T-helper 2 cell treated with Interferon-gamma antibody and Interleukin-4, amounts not matched to agents 100 ng/mL and 5 ng/mL, for 36 hours (primary cell): ENCODE results near the gene MLN. TPM values are rescaled to one million over a fixed set of nuclear protein-coding genes. Genes with fewer than 3 reads are reported as not detected.

Source experiments
- intact Hi-C: fragments of 100-400 bp; cut with micrococcal nuclease; formaldehyde crosslinking; loops from one replicate; pipeline ENCODE4 v1.15.1; 2023
- total RNA-seq: library from RNA; stranded (reverse); gene quantifications from 2 replicates; pipeline ENCODE4 v1.2.3, GENCODE V29; 2022

Gene MLN
- total RNA-seq = not detected in 2 replicates

DNA sequence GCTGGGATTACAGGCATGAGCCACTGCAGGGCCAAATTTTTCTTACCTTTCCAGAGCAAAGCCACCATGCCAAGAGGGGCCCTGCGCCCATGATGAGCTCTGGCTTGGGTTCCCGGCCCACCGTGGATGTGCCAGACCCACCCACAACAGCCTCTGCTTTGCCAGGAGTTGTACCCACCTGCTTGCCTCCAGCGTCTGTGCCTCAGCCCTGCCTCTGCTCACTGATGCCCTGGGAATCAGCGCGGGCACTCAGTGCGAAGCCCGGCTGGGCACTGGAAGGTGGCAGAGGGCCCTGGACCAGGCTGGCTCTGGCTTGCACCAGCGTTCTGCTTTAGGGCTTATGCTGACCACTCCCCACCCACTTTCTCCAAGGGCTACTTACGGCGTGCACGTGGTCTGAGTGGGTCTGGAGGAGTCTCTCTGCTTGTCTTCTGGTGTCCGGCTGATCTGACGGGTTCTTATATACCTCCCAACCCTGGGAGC, at the start of gene MLN:
TSS of gene MLN (minus strand) at position 433 of the 483 bp plus-strand sequence. CDS start 2,840 bp downstream, outside the sequence.
- intact Hi-C loops = no loop called here

GRCh38 chr6:33853026-33853425, 49.2 kb upstream of the MLN start:
- intact Hi-C loops = no loop called here

- intact Hi-C loops = loop anchor here (1.0 kb wide), 1 partner anchor 175 kb away; no protein-coding TSS in a partner anchor
These were observed 48.2 kb upstream of the MLN start for GRCh38 chr6:33851959-33852358.

DNA sequence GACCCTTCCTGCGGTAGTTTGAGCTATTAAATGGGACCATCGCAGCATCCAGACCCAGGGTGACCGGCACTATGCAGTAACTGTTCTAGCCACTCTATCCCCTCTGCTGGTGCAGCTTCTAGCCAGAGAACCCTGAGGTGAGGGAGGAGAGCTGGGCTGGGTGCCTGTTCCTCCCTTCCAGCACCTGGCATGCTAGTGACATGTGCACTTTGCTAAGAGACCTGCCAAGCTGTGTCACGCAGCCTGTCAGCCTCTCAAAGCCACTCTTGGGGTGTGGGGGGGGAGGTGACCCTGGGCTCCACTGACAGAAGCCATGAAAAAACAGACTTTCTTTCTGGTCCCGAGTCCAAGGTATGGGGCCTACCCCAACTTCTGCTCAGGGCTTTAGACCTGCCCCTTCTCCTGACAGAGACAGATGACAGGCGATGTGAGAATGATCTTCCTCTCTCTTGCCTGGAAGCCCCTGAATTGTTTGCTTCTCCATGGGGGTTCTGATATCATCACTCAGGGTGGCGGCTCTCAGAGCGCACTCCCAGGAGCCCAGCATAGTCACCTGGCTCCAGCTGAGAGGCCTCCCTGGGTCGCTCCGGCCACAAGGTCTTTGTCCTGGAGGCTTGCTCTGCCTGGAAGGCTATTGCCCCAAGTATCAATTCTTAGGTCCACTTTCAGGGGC, 47.2 kb upstream of the MLN start:
- intact Hi-C loops = no loop called here

DNA sequence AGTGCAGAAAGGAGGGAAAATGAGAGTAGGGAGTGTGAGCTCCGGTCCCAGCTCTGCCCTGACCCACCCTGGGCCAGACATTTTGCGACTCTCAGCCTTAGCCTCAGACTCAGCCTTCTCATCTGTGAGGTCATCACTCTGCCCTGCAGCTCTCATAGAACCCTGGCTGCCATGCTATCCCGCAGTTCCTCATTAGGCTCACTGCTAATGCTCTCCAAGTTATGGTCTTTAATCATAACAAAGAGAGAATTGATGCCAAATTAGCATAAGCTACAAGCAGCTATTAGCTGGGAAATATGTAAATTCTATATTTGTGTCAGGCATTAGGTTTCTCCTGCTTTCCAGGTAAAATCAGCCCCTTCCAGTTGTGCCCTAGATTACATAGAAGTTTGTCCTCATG, 46.5 kb upstream of the MLN start:
- intact Hi-C loops = no loop called here

DNA sequence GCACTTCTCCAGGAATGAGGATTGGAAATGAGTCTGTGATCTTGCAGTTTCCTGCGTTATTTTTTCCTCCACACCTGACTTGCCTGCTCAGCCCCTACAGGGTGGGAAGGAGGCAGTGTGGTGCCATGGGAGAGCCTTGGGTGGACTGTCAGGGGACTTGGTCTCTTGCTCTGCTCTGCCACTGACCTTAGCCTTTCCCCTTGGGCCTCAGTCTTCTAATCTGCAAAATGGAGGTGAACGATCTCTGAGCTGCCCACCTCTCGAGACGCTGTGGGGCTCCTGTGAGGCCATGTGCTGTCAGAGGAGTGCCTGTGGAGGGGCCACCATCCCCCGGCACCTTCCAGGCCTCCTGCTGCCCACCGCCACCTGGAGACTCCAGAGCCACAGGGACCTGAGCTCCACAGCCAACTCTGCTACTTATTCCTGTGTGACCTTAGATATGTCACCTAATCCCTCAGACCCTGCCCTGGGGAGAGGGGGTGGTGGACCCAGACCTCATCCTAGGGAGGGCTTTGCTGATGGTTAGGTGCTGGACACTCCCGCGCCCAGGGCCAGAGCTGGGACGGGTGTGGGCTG, 45.8 kb upstream of the MLN start:
- intact Hi-C loops = no loop called here

- intact Hi-C loops = no loop called here
These were observed 44.7 kb upstream of the MLN start for GRCh38 chr6:33848484-33848883.

- intact Hi-C loops = no loop called here
These were observed 44.1 kb upstream of the MLN start for GRCh38 chr6:33847867-33848266.

DNA sequence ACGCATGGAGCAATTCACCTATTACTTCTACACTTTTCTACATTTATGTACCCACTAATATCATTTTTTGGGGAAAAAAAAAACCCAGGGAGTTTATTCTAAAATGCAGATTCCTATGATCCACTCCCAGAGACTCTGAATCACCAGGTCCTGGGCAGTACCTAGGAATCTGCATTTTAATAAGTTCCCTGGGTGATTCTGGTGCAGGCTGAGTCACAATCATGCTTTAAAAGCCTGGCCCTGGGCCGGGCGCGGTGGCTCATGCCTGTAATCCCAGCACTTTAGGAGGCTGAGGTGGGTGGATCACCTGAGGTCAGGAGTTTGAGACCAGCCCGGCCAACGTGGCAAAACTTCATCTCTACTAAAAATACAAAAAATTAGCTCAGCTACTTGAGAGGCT, 43.3 kb upstream of the MLN start:
- intact Hi-C loops = no loop called here

- intact Hi-C loops = no loop called here
These were observed 42.4 kb upstream of the MLN start for GRCh38 chr6:33846226-33846625.

DNA sequence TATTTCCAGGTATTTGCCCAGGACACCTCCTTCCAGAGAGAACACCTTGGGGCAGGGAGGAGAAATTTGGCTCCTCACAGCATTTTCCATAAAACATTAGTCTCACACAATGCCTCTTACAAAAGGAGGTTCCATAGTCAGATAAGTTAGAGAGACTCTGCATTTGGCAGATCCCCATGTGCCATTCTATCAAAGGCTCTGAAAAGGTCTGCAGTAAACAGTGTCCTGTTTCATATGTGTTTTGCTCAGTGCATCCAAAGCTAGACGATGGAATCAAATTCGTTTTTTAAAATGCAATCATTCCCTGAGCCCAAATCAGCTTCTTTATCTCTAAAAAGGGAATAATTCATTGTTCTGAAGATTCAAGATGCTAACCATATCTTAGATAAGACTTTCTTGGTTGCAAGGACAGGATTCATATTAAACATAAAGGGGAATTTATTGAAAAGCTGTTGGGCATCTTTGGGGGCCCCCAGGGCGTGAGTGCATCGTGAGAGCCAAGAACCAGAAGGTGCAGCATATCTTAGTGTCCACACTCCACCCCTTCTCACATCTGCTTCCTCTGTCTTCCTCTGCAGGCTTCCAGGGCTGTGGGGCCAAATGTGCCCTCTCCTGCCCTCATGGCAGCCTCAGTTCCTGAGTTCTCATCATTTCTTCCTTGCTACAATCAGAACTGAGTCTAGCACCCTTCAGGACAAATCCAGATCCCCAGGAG, 41.4 kb upstream of the MLN start:
- intact Hi-C loops = no loop called here

- intact Hi-C loops = no loop called here
These were observed 39.6 kb upstream of the MLN start for GRCh38 chr6:33843131-33844121.

DNA sequence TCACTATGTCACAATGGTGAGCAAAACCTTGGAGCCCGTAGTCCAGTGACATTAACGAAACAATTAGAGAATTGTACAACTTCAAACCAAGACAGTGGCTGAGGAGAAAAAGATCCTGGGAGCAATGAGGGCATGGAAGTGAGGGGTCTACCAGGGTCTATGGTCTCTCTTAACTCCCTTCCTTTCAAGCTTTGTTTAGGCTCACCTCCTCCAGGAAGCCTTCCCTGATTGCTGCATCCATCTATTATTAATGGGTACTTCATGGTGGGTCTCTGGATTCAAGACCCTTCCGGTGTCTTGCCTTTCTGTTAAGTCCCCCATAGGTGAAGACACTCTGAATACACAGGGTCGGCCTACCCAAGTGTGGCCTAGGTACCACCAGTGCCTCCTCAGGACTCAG, 38.1 kb upstream of the MLN start:
- intact Hi-C loops = no loop called here

GRCh38 chr6:33841070-33841469, 37.3 kb upstream of the MLN start:
- intact Hi-C loops = no loop called here

DNA sequence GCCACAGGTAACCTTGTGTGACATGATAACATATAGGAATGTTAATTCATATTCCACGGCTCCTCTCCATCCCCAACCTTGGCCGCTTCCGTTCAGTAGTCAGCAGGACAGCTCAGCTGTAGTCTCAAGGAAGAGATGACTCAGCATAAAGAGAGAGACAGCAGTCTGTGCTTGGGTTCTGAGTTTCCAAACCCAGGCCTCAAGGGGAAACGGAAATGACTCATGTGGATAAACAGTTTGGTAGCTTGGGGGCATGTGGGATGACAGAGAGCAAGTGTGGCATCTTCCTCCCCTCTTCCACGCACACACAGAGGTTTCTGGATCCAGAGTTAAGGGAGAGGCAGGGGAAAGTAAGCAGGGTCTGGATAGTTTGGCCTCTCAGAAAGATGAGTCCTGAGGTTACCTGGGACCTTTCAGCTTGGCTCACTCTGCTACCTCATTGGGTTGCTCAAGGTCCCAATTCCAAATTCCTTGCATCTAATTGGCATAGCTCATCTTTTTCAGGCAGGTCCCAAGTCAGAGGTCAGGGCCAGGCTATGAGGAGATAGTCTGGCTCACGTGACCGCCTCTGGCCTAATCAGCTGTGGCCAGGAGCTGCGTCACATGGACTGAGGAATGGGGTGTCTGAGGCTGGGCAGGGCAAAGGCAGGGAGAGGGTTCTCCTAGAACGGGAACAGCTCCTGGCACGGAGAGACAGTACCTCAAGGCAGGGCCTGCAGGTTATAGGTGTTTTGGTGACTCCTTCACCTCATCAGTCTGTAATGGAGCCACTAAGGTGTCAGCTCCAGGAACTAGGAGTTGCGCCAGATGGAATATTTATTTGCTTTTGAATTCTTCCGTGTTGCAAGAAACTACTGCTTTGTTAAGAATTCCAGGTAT, 36.5 kb upstream of the MLN start:
- intact Hi-C loops = no loop called here

- intact Hi-C loops = no loop called here
These were observed 35.7 kb upstream of the MLN start for GRCh38 chr6:33839399-33840047.

DNA sequence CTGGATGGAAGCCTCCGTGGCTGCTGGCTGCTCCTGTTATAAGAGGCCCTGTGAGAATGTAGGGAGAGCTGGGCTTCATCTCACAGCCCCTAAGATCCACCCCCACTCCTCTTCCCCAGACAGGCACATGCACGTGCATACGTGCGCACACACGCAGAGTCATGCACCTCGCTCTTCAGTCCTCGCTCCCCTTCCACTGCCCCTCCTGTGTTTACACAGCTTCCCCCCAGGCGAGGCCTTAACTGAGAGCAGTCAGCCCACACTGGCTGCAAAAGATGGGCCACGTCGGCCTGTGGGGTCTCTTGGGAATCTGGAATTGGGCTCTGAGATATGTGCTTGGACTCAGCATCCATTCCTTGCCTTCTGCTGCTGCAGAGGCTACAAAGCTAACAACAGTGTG, 35.2 kb upstream of the MLN start:
- intact Hi-C loops = no loop called here

GRCh38 chr6:33837971-33838665, 34.3 kb upstream of the MLN start:
- intact Hi-C loops = no loop called here

DNA sequence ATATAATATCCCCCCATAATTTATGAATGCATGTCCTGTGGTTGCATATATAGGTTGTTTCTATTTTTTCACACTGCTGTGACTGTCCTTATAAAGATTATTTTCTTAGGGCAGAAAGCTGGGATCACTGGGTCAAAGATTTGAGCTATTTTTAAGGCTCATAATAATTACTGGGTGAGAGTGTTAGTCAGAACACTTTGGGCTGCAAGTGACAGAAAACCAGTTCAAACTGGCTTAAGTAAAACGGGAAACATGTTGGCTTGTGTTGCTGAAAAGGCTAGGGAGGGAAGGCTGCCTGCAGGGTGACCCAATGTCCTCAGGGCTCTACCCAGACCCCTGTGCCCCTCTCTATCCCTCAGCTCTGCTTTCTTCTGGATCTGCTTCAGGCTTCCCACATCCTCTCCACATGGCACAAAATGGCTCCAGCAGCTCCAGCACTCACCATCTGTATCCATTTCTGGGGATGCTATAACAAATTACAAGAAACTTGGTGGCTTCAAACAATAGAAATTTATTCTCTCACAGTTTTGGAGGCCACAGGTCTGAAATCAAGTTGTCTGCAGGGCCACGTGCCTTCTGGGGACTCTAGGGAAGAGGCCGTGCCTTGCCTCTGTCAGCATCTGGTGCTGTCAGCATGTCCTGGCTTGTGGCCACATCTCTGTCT, 33.1 kb upstream of the MLN start:
- intact Hi-C loops = no loop called here
